HepG2 (cell line): Measurements from ENCODE around the gene PTPRCAP. TPM values are rescaled to one million over a fixed set of nuclear protein-coding genes. Genes with fewer than 3 reads are reported as not detected.

Source experiments
- BCLAF1 ChIP-seq: fragments of 450-650 bp; IDR thresholded peaks from 2 replicates; pipeline ENCODE4 v1.6.1; 2017; ENCODE audit warnings: mild to moderate bottlenecking
- CBFB ChIP-seq: sonication (generic); formaldehyde crosslinking; IDR thresholded peaks from 2 replicates; pipeline ENCODE4 v1.4.0; 2020; ENCODE audit warnings: missing genetic modification reagents
- CENPBD1 ChIP-seq: sonication (generic); formaldehyde crosslinking; IDR thresholded peaks from 2 replicates; pipeline ENCODE4 v1.8.0; 2022; ENCODE audit warnings: missing genetic modification reagents, low read depth, mild to moderate bottlenecking, borderline replicate concordance
- HES4 ChIP-seq: sonication (generic); formaldehyde crosslinking; IDR thresholded peaks from 2 replicates; pipeline ENCODE4 v1.9.0; 2021; ENCODE audit warnings: mild to moderate bottlenecking, missing genetic modification reagents, borderline replicate concordance
- IRF1 ChIP-seq: sonication (generic); formaldehyde crosslinking; IDR thresholded peaks from 2 replicates; pipeline ENCODE4 v1.4.0; 2020; ENCODE audit warnings: low read depth, mild to moderate bottlenecking, missing genetic modification reagents
- IRF9 ChIP-seq: sonication (generic); formaldehyde crosslinking; IDR thresholded peaks from 2 replicates; pipeline ENCODE4 v1.8.0; 2022; ENCODE audit warnings: missing genetic modification reagents, mild to moderate bottlenecking, borderline replicate concordance
- KLF16 ChIP-seq, 2 experiments: sonication (generic) in 1 of 2; formaldehyde crosslinking in 1 of 2; IDR thresholded peaks; 2 replicates each; pipeline versions ENCODE4 v1.6.1 to v1.8.0; 2016 to 2023; ENCODE audit warnings: missing genetic modification reagents in 2 of 2, missing compliant biosample characterization in 1 of 2
- MXI1 ChIP-seq: IDR thresholded peaks from 3 replicates; pipeline ENCODE4 v1.6.1; 2012; ENCODE audit warnings: low read depth, low read length, inconsistent platforms, borderline replicate concordance
- REST ChIP-seq, 2 experiments: IDR thresholded peaks; 2 replicates each; pipeline ENCODE4 v1.6.1; 2011 to 2012; ENCODE audit warnings: low read length in 2 of 2, borderline replicate concordance in 1 of 2, low read depth in 1 of 2, mild to moderate bottlenecking in 1 of 2, moderate library complexity in 1 of 2
- SNAPC5 ChIP-seq: sonication (generic); formaldehyde crosslinking; IDR thresholded peaks from 2 replicates; pipeline ENCODE4 v1.8.1; 2023; ENCODE audit warnings: mild to moderate bottlenecking, missing genetic modification reagents, borderline replicate concordance
- SOX6 ChIP-seq, 2 experiments: fragments of 450-650 bp in 1 of 2; sonication (generic) in 1 of 2; formaldehyde crosslinking in 1 of 2; IDR thresholded peaks; 2 replicates each; pipeline versions ENCODE4 v1.4.0 to v1.6.1; 2017 to 2020; ENCODE audit warnings: antibody characterized with exemption in 1 of 2, mild to moderate bottlenecking in 1 of 2, missing genetic modification reagents in 1 of 2
- ZIK1 ChIP-seq: sonication (generic); formaldehyde crosslinking; IDR thresholded peaks from 2 replicates; pipeline ENCODE4 v1.5.0; 2020; ENCODE audit warnings: mild to moderate bottlenecking, low read depth, missing genetic modification reagents, borderline replicate concordance
- ZNF574 ChIP-seq: sonication (generic); formaldehyde crosslinking; IDR thresholded peaks from 2 replicates; pipeline ENCODE4 v1.4.0; 2020; ENCODE audit warnings: missing genetic modification reagents
- ZSCAN22 ChIP-seq: sonication (generic); formaldehyde crosslinking; IDR thresholded peaks from 2 replicates; pipeline ENCODE4 v1.4.0; 2020; ENCODE audit warnings: mild to moderate bottlenecking, missing genetic modification reagents
- ZSCAN9 ChIP-seq: IDR thresholded peaks from 2 replicates; pipeline ENCODE4 v1.6.1; 2016; ENCODE audit warnings: borderline replicate concordance
- polyA plus RNA-seq, 8 experiments: library from polyadenylated mRNA; depleted of rRNA in 3 of 8; stranded (reverse) in 7 of 8; unstranded in 1 of 8; fragments of >200 nt; fragmentation: Illumina TruSeq in 4 of 8; extraction: Trizol in 4 of 8; gene quantifications; 2 replicates each; pipeline versions ENCODE4 v1.2.1 to v1.2.3, GENCODE V29; 2011 to 2016; ENCODE audit warnings: low read depth in 4 of 8, missing spikeins in 1 of 8, mixed read lengths in 1 of 8; ENCODE audit not compliant: insufficient read depth in 1 of 8
- total RNA-seq, 5 experiments: library from RNA; depleted of rRNA; stranded (reverse); fragments of >200 nt; fragmentation: Illumina TruSeq; extraction: Trizol; gene quantifications; 2 replicates each; pipeline ENCODE4 v1.2.3, GENCODE V29; 2016; ENCODE audit warnings: low read depth in 1 of 5

Gene PTPRCAP
- total and polyA plus RNA-seq, 2 of the 13 experiments (the other 11 are each of a cell fraction or from before 2014, with no cell fraction given), result 0.60 to 0.70 TPM

- no peak for TF ChIP-seq BCLAF1
- no peak for TF ChIP-seq ZSCAN22 (CRISPR knock-in tag)
- TF ChIP-seq HES4 (CRISPR knock-in tag), result no peak
- TF ChIP-seq ZNF574 (CRISPR knock-in tag), result no peak
- no peak for TF ChIP-seq ZIK1 (CRISPR knock-in tag)
- TF ChIP-seq MXI1, result peak; percentile 57; the same call in 1 of the 3 replicates
- peak in 1 of 2 experiments; percentile 24; a peak in 1 of 4 replicates for TF ChIP-seq KLF16 (CRISPR knock-in tag; IDR thresholded peaks at IDR 0.05)
- TF ChIP-seq REST (IDR thresholded peaks at IDR 0.05; ENCODE audit: borderline replicate concordance in 1 of 2, low read depth in 1 of 2, low read length in 2 of 2), result no peak
- no peak for TF ChIP-seq IRF9 (CRISPR knock-in tag)
- no peak; the same call in 1 of the 2 replicates for TF ChIP-seq CENPBD1
- no peak for TF ChIP-seq SNAPC5 (CRISPR knock-in tag)
- TF ChIP-seq IRF1 (CRISPR knock-in tag), result no peak
- TF ChIP-seq SOX6 (IDR thresholded peaks at IDR 0.05), result no peak
- TF ChIP-seq SOX6 (CRISPR knock-in tag; IDR thresholded peaks at IDR 0.05), result no peak
- TF ChIP-seq ZSCAN9, result no peak
- TF ChIP-seq CBFB (CRISPR knock-in tag), result 0 out of 2 replicates have a peak, but pooled peaks have one; percentile 54
These were observed 27.1 kb upstream of the PTPRCAP start (continued) for GRCh38 chr11:67464411-67465188.
